H1 (cell line): Measurements from ENCODE around the gene ADCY5. TPM values are rescaled to one million over a fixed set of nuclear protein-coding genes. Genes with fewer than 3 reads are reported as not detected.

ENCODE experiments used
- CTCF ChIA-PET: fragments of 300-600 bp; sonication (Branson Sonifier 250); formaldehyde crosslinking; loops from one replicate; lab custom pipeline; 2021; ENCODE audit not compliant: partially characterized antibody; lab: Charles Lee
- POLR2A ChIA-PET: fragments of 300-600 bp; sonication (Branson Sonifier 250); formaldehyde crosslinking; loops from one replicate; lab custom pipeline; 2021; ENCODE audit warnings: inconsistent platforms; ENCODE audit not compliant: partially characterized antibody; lab: Charles Lee
- DNase-seq, 2 experiments: peaks; one replicate each; pipeline versions ENCODE4 v3.0.0 to v3.0.0-alpha.2; 2010 to 2022; ENCODE audit warnings: low spot score in 2 of 2, low read depth in 1 of 2, mixed read lengths in 1 of 2
- FAIRE-seq: peaks from 2 replicates; lab custom pipeline; 2011; peaks lifted over from hg19 to GRCh38; lab: Jason Lieb, UNC
- H2AFZ ChIP-seq: 2 replicates; pipeline ENCODE4 v1.8.1; 2012; ENCODE audit warnings: low read length, inconsistent platforms
- H2AK5ac ChIP-seq: 2 replicates; pipeline ENCODE4 v1.6.1; 2013; ENCODE audit warnings: low read depth, low read length
- H2BK120ac ChIP-seq: replicated peaks from 2 replicates; pipeline ENCODE3; 2013; ENCODE audit warnings: low read depth, low read length, inconsistent platforms
- H2BK12ac ChIP-seq: 2 replicates; pipeline ENCODE4 v1.6.1; 2013; ENCODE audit warnings: low read depth, low read length
- H2BK15ac ChIP-seq: 2 replicates; pipeline ENCODE4 v1.6.1; 2013; ENCODE audit warnings: low read length
- H2BK20ac ChIP-seq: 2 replicates; pipeline ENCODE4 v1.6.1; 2013; ENCODE audit warnings: low read length
- H2BK5ac ChIP-seq: 2 replicates; pipeline ENCODE4 v1.6.1; 2013; ENCODE audit warnings: low read depth, low read length
- H3K14ac ChIP-seq: 2 replicates; pipeline ENCODE4 v1.6.1; 2013; ENCODE audit warnings: inconsistent platforms; ENCODE audit not compliant: insufficient read length
- H3K18ac ChIP-seq: 2 replicates; pipeline ENCODE4 v1.6.1; 2013; ENCODE audit warnings: low read length; ENCODE audit errors: extremely low read depth
- H3K23ac ChIP-seq: 2 replicates; pipeline ENCODE4 v1.6.1; 2013; ENCODE audit warnings: inconsistent platforms; ENCODE audit not compliant: insufficient read length
- H3K23me2 ChIP-seq: 2 replicates; pipeline ENCODE4 v1.6.1; 2013; ENCODE audit warnings: low read depth, low read length
- H3K27ac ChIP-seq: 2 replicates; pipeline ENCODE4 v1.6.1; 2011; ENCODE audit warnings: low read depth, low read length, inconsistent platforms
- H3K27me3 ChIP-seq, 4 experiments: replicated peaks in 1 of 4; 1 replicate in 1 of 4; 2 replicates in 3 of 4; pipeline versions ENCODE4 v1.6.1 to v1.8.1; 2011 to 2013; ENCODE audit warnings: low read length in 3 of 4, mild to moderate bottlenecking in 3 of 4, inconsistent platforms in 2 of 4, mixed read lengths in 2 of 4, moderate library complexity in 1 of 4; ENCODE audit not compliant: control insufficient read depth in 3 of 4, insufficient read depth in 3 of 4; ENCODE audit errors: extremely low read depth in 1 of 4
- H3K36me3 ChIP-seq, 4 experiments: 2 replicates each; pipeline versions ENCODE4 v1.6.1 to v1.8.1; 2011 to 2013; ENCODE audit warnings: mild to moderate bottlenecking in 4 of 4, low read length in 3 of 4, moderate library complexity in 2 of 4, control low read depth in 1 of 4, inconsistent platforms in 1 of 4; ENCODE audit not compliant: insufficient read depth in 4 of 4, control insufficient read depth in 2 of 4
- H3K4ac ChIP-seq: replicated peaks from 2 replicates; pipeline ENCODE3; 2013; ENCODE audit warnings: low read length, low read depth, mixed read lengths, inconsistent platforms; ENCODE audit not compliant: insufficient read length
- H3K4me1 ChIP-seq, 4 experiments: replicated peaks in 1 of 4; 1 replicate in 1 of 4; 2 replicates in 3 of 4; pipeline versions ENCODE4 v1.6.1 to v1.8.1; 2011 to 2013; ENCODE audit warnings: low read length in 3 of 4, inconsistent platforms in 2 of 4, mixed read lengths in 1 of 4; ENCODE audit not compliant: insufficient read depth in 4 of 4, control insufficient read depth in 3 of 4
- H3K4me2 ChIP-seq, 2 experiments: 2 replicates each; pipeline versions ENCODE4 v1.6.1 to v1.8.1; 2011 to 2013; ENCODE audit warnings: low read depth in 2 of 2, low read length in 2 of 2, control low read depth in 1 of 2, inconsistent platforms in 1 of 2, mild to moderate bottlenecking in 1 of 2; ENCODE audit not compliant: insufficient read depth in 1 of 2
- H3K4me3 ChIP-seq, 4 experiments: fragments of 200-600, 300-600 bp in 1 of 4; sonication (generic), shearing (Covaris generic), sonication (Bioruptor Twin) in 1 of 4; 2 replicates each; pipeline versions ENCODE4 v1.5.1 to v1.8.1; 2011 to 2016; ENCODE audit warnings: low read length in 4 of 4, low read depth in 3 of 4, control low read depth in 2 of 4, inconsistent platforms in 2 of 4, mild to moderate bottlenecking in 2 of 4, mixed read lengths in 1 of 4, moderate library complexity in 1 of 4; ENCODE audit not compliant: insufficient read depth in 2 of 4; ENCODE audit errors: extremely low read depth in 1 of 4
- H3K56ac ChIP-seq: replicated peaks from 2 replicates; pipeline ENCODE3; 2013; ENCODE audit warnings: low read depth, mild to moderate bottlenecking, mixed read lengths, low read length, inconsistent platforms; ENCODE audit not compliant: insufficient read length
- H3K79me1 ChIP-seq: 2 replicates; pipeline ENCODE4 v1.6.1; 2013; ENCODE audit warnings: low read depth, low read length, control low read depth
- H3K79me2 ChIP-seq, 2 experiments: 2 replicates each; pipeline versions ENCODE4 v1.6.1 to v1.8.1; 2012 to 2013; ENCODE audit warnings: low read length in 2 of 2, mild to moderate bottlenecking in 2 of 2, inconsistent platforms in 1 of 2; ENCODE audit not compliant: insufficient read depth in 2 of 2, control insufficient read depth in 1 of 2
- H3K9ac ChIP-seq, 4 experiments: replicated peaks in 1 of 4; 1 replicate in 1 of 4; 2 replicates in 3 of 4; pipeline versions ENCODE4 v1.6.1 to v1.8.1; 2011 to 2013; ENCODE audit warnings: low read depth in 3 of 4, low read length in 3 of 4, control low read depth in 2 of 4, mild to moderate bottlenecking in 2 of 4, moderate library complexity in 2 of 4, inconsistent platforms in 1 of 4; ENCODE audit errors: extremely low read depth in 1 of 4
- H3K9me3 ChIP-seq, 2 experiments: 2 replicates each; pipeline versions ENCODE4 v1.6.1 to v1.8.1; 2012 to 2013; ENCODE audit warnings: mild to moderate bottlenecking in 2 of 2, moderate library complexity in 2 of 2, control low read depth in 1 of 2, inconsistent platforms in 1 of 2, low read depth in 1 of 2, low read length in 1 of 2, mixed read lengths in 1 of 2; ENCODE audit not compliant: insufficient read depth in 2 of 2
- H4K20me1 ChIP-seq, 2 experiments: replicated peaks in 1 of 2; 2 replicates each; pipeline versions ENCODE3 to v1.8.1; 2011 to 2013; ENCODE audit warnings: inconsistent platforms in 2 of 2, low read length in 2 of 2, mild to moderate bottlenecking in 1 of 2; ENCODE audit not compliant: insufficient read depth in 2 of 2, control insufficient read depth in 1 of 2
- H4K5ac ChIP-seq: 2 replicates; pipeline ENCODE4 v1.6.1; 2013; ENCODE audit warnings: low read length, low read depth, mixed read lengths, inconsistent platforms; ENCODE audit not compliant: insufficient read length
- H4K8ac ChIP-seq: 2 replicates; pipeline ENCODE4 v1.8.0; 2013; ENCODE audit warnings: mild to moderate bottlenecking, moderate library complexity, low read length, inconsistent platforms; ENCODE audit not compliant: insufficient read depth; ENCODE audit errors: extremely low read depth
- H4K91ac ChIP-seq: replicated peaks from 2 replicates; pipeline ENCODE3; 2013; ENCODE audit warnings: low read length, mixed read lengths, inconsistent platforms; ENCODE audit not compliant: insufficient read length
- CTBP2 ChIP-seq: IDR thresholded peaks from 2 replicates; pipeline ENCODE4 v1.7.0; 2011; ENCODE audit warnings: borderline replicate concordance, mild to moderate bottlenecking, moderate library complexity, mixed read lengths, low read length; ENCODE audit not compliant: insufficient read depth, insufficient read length
- EP300 ChIP-seq, 2 experiments: IDR thresholded peaks; 1 replicate in 1 of 2; 2 replicates in 1 of 2; pipeline ENCODE4 v1.6.1; 2011 to 2012; ENCODE audit warnings: low read depth in 2 of 2, low read length in 2 of 2, mild to moderate bottlenecking in 2 of 2, borderline replicate concordance in 1 of 2, inconsistent platforms in 1 of 2, moderate library complexity in 1 of 2
- FOSL1 ChIP-seq: IDR thresholded peaks from 2 replicates; pipeline ENCODE4 v1.6.1; 2011; ENCODE audit warnings: mild to moderate bottlenecking, low read depth, low read length, moderate library complexity; ENCODE audit not compliant: insufficient read depth
- GABPA ChIP-seq: IDR thresholded peaks from 2 replicates; pipeline ENCODE4 v1.6.1; 2011; ENCODE audit warnings: mild to moderate bottlenecking, low read length, moderate library complexity, borderline replicate concordance; ENCODE audit not compliant: insufficient read depth
- KDM4A ChIP-seq: IDR thresholded peaks from one replicate; pipeline ENCODE4 v1.7.1; 2012; ENCODE audit warnings: low read depth, mild to moderate bottlenecking, moderate library complexity, low read length, inconsistent platforms; ENCODE audit not compliant: severe bottlenecking
- POU5F1 ChIP-seq: IDR thresholded peaks from 2 replicates; pipeline ENCODE4 v1.6.1; 2011; ENCODE audit warnings: low read depth, mild to moderate bottlenecking, low read length, moderate library complexity
- RAD21 ChIP-seq, 2 experiments: IDR thresholded peaks in 1 of 2; conservative IDR thresholded peaks in 1 of 2; 2 replicates each; pipeline ENCODE4 v1.6.1; 2011; ENCODE audit warnings: low read depth in 2 of 2, low read length in 2 of 2, improper control_type of control experiment in 1 of 2, inconsistent platforms in 1 of 2, mild to moderate bottlenecking in 1 of 2, moderate library complexity in 1 of 2
- RFX5 ChIP-seq: IDR thresholded peaks from 2 replicates; pipeline ENCODE4 v1.6.1; 2011; ENCODE audit warnings: low read depth, low read length, improper control_type of control experiment, borderline replicate concordance
- RNF2 ChIP-seq: fragments of 200-900, 300-1000 bp; sonication (generic); IDR thresholded peaks from 2 replicates; pipeline ENCODE4 v1.7.1; 2016; ENCODE audit warnings: borderline replicate concordance, low read depth, mild to moderate bottlenecking, antibody characterized with exemption, low read length; ENCODE audit not compliant: poor library complexity, severe bottlenecking; ENCODE audit errors: missing control alignments
- SRF ChIP-seq: IDR thresholded peaks from 2 replicates; pipeline ENCODE4 v1.6.1; 2011; ENCODE audit warnings: mild to moderate bottlenecking, low read depth, low read length, moderate library complexity
- WGBS, 2 experiments: shearing (Covaris generic) in 1 of 2; methylation state at CpG; one replicate each; pipeline versions ENCODE4 v1.1.6 to v1.1.7; 2013 to 2015; ENCODE audit warnings: low lambda C conversion rate in 2 of 2, mixed read lengths in 2 of 2, inconsistent platforms in 1 of 2, low coverage in 1 of 2, missing lambda C conversion rate in 1 of 2; ENCODE audit not compliant: insufficient replicate concordance in 2 of 2, insufficient coverage in 1 of 2, insufficient read length in 1 of 2; ENCODE audit errors: extremely low coverage in 1 of 2, missing lambda C conversion rate in 1 of 2; 5-methylcytosine and 5-hydroxymethylcytosine counted together
- polyA plus RNA-seq, 7 experiments: library from polyadenylated mRNA; depleted of rRNA in 3 of 7; stranded (reverse) in 5 of 7; unstranded in 2 of 7; fragments of >200 nt in 5 of 7; fragments of 200-250 nt in 2 of 7; gene quantifications; 1 replicate in 5 of 7; 2 replicates in 1 of 7; 4 replicates in 1 of 7; pipeline versions ENCODE4 v1.2.1 to v1.2.3, GENCODE V29; 2011 to 2013; ENCODE audit warnings: missing spikeins in 2 of 7, mixed read lengths in 2 of 7
- total RNA-seq: library from RNA; stranded (reverse); fragmentation: NEBNext Ultra II Directional; extraction: Animal tissue kit (Norgen Biotek cat#: 25700); gene quantifications from 2 replicates; pipeline ENCODE4 v1.2.1, GENCODE V29; 2021

Gene ADCY5
- total and polyA plus RNA-seq, 2 of the 8 experiments (the other 6 are each of a cell fraction or from before 2014, with no cell fraction given): 18.9 to 40.8 TPM

- H3K9me3 ChIP-seq: no peaks in the 10 kb centered on the region
- H3K79me2 ChIP-seq: no peaks in the 10 kb centered on the region
- H3K23ac ChIP-seq: no peak overlapping the region
- no peak overlapping the region for H2BK12ac ChIP-seq
- WGBS, 2 experiments: 92% methylated on average over 20 of the region's 21 CpGs; no CpG with 5 or more reads in 1 of the 2 experiments
- no peak overlapping the region for H3K4ac ChIP-seq
- no peak overlapping the region for H2BK20ac ChIP-seq
- peaks cover 0 to 11% (median 5%) of the 10 kb centered on the region in 4 experiments; a peak in 6 of 7 replicates for H3K4me1 ChIP-seq
- no peak overlapping the region for H3K4me3 ChIP-seq
- H2AFZ ChIP-seq: no peak overlapping the region
- H2BK15ac ChIP-seq: no peak overlapping the region; the same call in 1 of the 2 replicates
- no peak overlapping the region for H3K18ac ChIP-seq
- no peak overlapping the region; the same call in 1 of the 2 replicates for H2BK5ac ChIP-seq
- no peak overlapping the region for H3K56ac ChIP-seq
- CTCF ChIA-PET: interaction anchor here (0.6 to 6.8 kb wide), 32 partner anchors 9 to 244 kb away, joined by 3 to 45 read pairs (median 4); no protein-coding TSS in a partner anchor
- H2AK5ac ChIP-seq: no peak overlapping the region
- DNase-seq (no peak), FAIRE-seq (no peak)
- H4K5ac ChIP-seq: no peak overlapping the region
- no peak overlapping the region for H3K14ac ChIP-seq
- peaks cover 3% of the 10 kb centered on the region; the same call in 1 of the 2 replicates for H3K79me1 ChIP-seq
- H3K23me2 ChIP-seq: no peaks in the 10 kb centered on the region
- H4K91ac ChIP-seq: no peak overlapping the region
- no peaks in the 10 kb centered on the region for H3K36me3 ChIP-seq
- POLR2A ChIA-PET: interaction anchor here (1.6 to 2.1 kb wide), 2 partner anchors 9 to 29 kb away, joined by 4 to 5 read pairs; no protein-coding TSS in a partner anchor
- H2BK120ac ChIP-seq: no peak overlapping the region
- no peak overlapping the region for H3K4me2 ChIP-seq
- no peaks in the 10 kb centered on the region for H4K20me1 ChIP-seq
- no peak overlapping the region for H3K9ac ChIP-seq
- H3K27ac ChIP-seq: no peak overlapping the region
- no peaks in the 10 kb centered on the region; a peak in 1 of 7 replicates for H3K27me3 ChIP-seq
- no peak overlapping the region; the same call in 1 of the 2 replicates for H4K8ac ChIP-seq
- TF ChIP-seq RFX5 (no peak), SRF (no peak), RAD21 (IDR thresholded peaks at IDR 0.05 in 1 of 2, conservative IDR thresholded peaks at IDR 0.05 in 1 of 2; ENCODE audit: low read depth in 2 of 2, low read length in 2 of 2) (no peak), GABPA (no peak), RNF2 (no peak), FOSL1 (no peak), POU5F1 (no peak), CTBP2 (no peak), EP300 (IDR thresholded peaks at IDR 0.05; ENCODE audit: borderline replicate concordance in 1 of 2, low read depth in 2 of 2, low read length in 2 of 2) (no peak), KDM4A (no peak)
Observed at GRCh38 chr3:123412811-123413604, 35.9 kb downstream of the ADCY5 start.
